ENCODE data around the gene DOCK10.

The DOCK10 gene

GRCh38 chr2:224722770-224723169 is 319.5 kb downstream of the DOCK10 start:
- DNase-seq (ENCODE audit: low read depth in 2 of 2): no peak
- no peak overlapping the region for H3K4me3 ChIP-seq (replicated peaks in 1 of 2; ENCODE audit: low read depth in 2 of 2, low read length in 2 of 2)
- no peak for TF ChIP-seq CTCF (IDR thresholded peaks at IDR 0.05; ENCODE audit: low read depth, low read length)

GRCh38 chr2:224722250-224722649 is 320.0 kb downstream of the DOCK10 start:
- peak; percentile 2 to 17 for DNase-seq (ENCODE audit: low read depth in 2 of 2)
- TF ChIP-seq CTCF (IDR thresholded peaks at IDR 0.05; ENCODE audit: low read depth, low read length): no peak
- no peak overlapping the region for H3K4me3 ChIP-seq (replicated peaks in 1 of 2; ENCODE audit: low read depth in 2 of 2, low read length in 2 of 2)

- no peak for TF ChIP-seq CTCF (IDR thresholded peaks at IDR 0.05; ENCODE audit: low read depth, low read length)
- DNase-seq (ENCODE audit: low read depth in 2 of 2): no peak
- H3K4me3 ChIP-seq (replicated peaks in 1 of 2; ENCODE audit: low read depth in 2 of 2, low read length in 2 of 2): no peak overlapping the region
These were observed 325.3 kb downstream of the DOCK10 start for GRCh38 chr2:224716921-224717320.

GRCh38 chr2:224716201-224716600 is 326.1 kb downstream of the DOCK10 start, which contains the start of gene CCDC195:
TSS of gene CCDC195 (minus strand) at chr2:224716365. CDS start at chr2:224716365, 0 bp downstream.
- no peak for TF ChIP-seq CTCF (IDR thresholded peaks at IDR 0.05; ENCODE audit: low read depth, low read length)
- no peak within 1 kb of the TSS for H3K4me3 ChIP-seq (replicated peaks in 1 of 2; ENCODE audit: low read depth in 2 of 2, low read length in 2 of 2)
- DNase-seq (ENCODE audit: low read depth in 2 of 2): no peak

All from cardiac fibroblast (primary cell).